ENCODE data around the gene GNL2. TPM values are rescaled to one million over a fixed set of nuclear protein-coding genes. Genes with fewer than 3 reads are reported as not detected.
A peak's percentile ranks its signal among the peaks of the same experiment; 100 is the strongest.
"Not testable (repeated sequence)": the region's sequence is repeated elsewhere in the genome, so short reads cannot be mapped to it uniquely, and the experiment has no call there.

The GNL2 gene
- total and polyA plus RNA-seq, 2 donors (not counting 1 experiment from before 2014, with no cell fraction given), result 15.7 to 44.0 TPM

DNA sequence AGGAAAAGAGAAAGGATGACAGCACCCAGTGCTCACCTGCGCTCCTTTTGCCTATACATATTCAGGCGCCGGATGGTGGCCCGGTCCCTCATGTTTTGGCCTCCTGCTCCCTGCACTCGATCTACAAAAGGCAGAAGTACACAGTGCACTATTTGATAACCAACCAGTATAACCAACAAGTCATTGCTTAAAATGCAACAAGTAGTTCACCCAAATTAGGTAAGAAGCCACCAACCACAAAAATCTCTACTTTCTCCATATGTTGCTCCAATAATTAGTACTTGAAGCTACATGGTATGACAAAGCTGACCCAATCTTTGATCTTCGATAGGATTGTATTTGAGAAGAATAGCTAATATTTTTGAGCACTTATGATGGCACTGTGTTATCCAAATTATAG, 2.0 kb downstream of the GNL2 start:
- peaks cover 39% of the 10 kb centered on the region for H3K79me2 ChIP-seq (ENCODE audit: control insufficient read depth, insufficient read depth, low read length)
- POLR2A ChIA-PET, result no interaction called here
- H3K27ac Mint-ChIP-seq, result no peak overlapping the region
- ATAC-seq (ENCODE audit: low read depth) (no peak), DNase-seq (no peak)
- no peaks in the 10 kb centered on the region for H3K9me3 Mint-ChIP-seq (ENCODE audit: insufficient read depth)
- peaks cover 26% of the 10 kb centered on the region for H3K4me1 Mint-ChIP-seq
- H3K27me3 Mint-ChIP-seq, result no peaks in the 10 kb centered on the region
- no peak overlapping the region for H2AFZ ChIP-seq (ENCODE audit: insufficient read depth, low read depth, low read length, poor library complexity, severe bottlenecking)
- H3K27ac ChIP-seq (ENCODE audit: low read length in 2 of 2), result no peak overlapping the region
- no peak overlapping the region for H3K4me3 ChIP-seq (ENCODE audit: control extremely low read depth in 1 of 5, extremely low read depth in 1 of 5, insufficient read depth in 1 of 5, low read depth in 2 of 5, low read length in 4 of 5)
- intact Hi-C loops (cut with micrococcal nuclease), result no loop called here
- H3K4me2 ChIP-seq (replicated peaks; ENCODE audit: low read depth, low read length, poor library complexity, severe bottlenecking), result no peak overlapping the region
- TF ChIP-seq, protein P1, sequence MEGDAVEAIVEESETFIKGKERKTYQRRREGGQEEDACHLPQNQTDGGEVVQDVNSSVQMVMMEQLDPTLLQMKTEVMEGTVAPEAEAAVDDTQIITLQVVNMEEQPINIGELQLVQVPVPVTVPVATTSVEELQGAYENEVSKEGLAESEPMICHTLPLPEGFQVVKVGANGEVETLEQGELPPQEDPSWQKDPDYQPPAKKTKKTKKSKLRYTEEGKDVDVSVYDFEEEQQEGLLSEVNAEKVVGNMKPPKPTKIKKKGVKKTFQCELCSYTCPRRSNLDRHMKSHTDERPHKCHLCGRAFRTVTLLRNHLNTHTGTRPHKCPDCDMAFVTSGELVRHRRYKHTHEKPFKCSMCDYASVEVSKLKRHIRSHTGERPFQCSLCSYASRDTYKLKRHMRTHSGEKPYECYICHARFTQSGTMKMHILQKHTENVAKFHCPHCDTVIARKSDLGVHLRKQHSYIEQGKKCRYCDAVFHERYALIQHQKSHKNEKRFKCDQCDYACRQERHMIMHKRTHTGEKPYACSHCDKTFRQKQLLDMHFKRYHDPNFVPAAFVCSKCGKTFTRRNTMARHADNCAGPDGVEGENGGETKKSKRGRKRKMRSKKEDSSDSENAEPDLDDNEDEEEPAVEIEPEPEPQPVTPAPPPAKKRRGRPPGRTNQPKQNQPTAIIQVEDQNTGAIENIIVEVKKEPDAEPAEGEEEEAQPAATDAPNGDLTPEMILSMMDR (IDR thresholded peaks at IDR 0.05), result no peak
- TF ChIP-seq EZH2 (IDR thresholded peaks at IDR 0.05; ENCODE audit: borderline replicate concordance, insufficient read depth, low read depth, low read length, poor library complexity, severe bottlenecking), result no peak
- peak overlapping the region; percentile 29 for H3K4me3 Mint-ChIP-seq
- H4K20me1 ChIP-seq (ENCODE audit: control insufficient read depth, insufficient read depth, low read length, poor library complexity, severe bottlenecking), result peaks cover 31% of the 10 kb centered on the region
- CTCF ChIA-PET, result interaction anchor here (1.4 kb wide), 1 partner anchor 9 kb away, joined by 4 read pairs; no protein-coding TSS in a partner anchor
- peaks cover 16 to 20% of the 10 kb centered on the region in 2 donors for H3K4me1 ChIP-seq (ENCODE audit: control insufficient read depth in 2 of 2, insufficient read depth in 2 of 2, low read length in 2 of 2)
- H3K9me3 ChIP-seq (ENCODE audit: control extremely low read depth in 1 of 3, control insufficient read depth in 2 of 3, insufficient read depth in 1 of 3, low read length in 2 of 3), result no peaks in the 10 kb centered on the region
- H3K27me3 ChIP-seq (replicated peaks in 1 of 4; ENCODE audit: control extremely low read depth in 1 of 4, control insufficient read depth in 3 of 4, insufficient read depth in 4 of 4, low read length in 3 of 4), result no peaks in the 10 kb centered on the region
- H3K9ac ChIP-seq (ENCODE audit: low read length), result no peak overlapping the region
- WGBS (ENCODE audit: insufficient coverage), result 100% methylated on average over 5 of the region's 6 CpGs
- H3K36me3 ChIP-seq (replicated peaks in 1 of 2; ENCODE audit: control extremely low read depth in 1 of 2, control insufficient read depth in 1 of 2, extremely low read depth in 1 of 2, insufficient read depth in 2 of 2, low read length in 1 of 2), result peaks cover 0 to 35% of the 10 kb centered on the region in 2 experiments

DNA sequence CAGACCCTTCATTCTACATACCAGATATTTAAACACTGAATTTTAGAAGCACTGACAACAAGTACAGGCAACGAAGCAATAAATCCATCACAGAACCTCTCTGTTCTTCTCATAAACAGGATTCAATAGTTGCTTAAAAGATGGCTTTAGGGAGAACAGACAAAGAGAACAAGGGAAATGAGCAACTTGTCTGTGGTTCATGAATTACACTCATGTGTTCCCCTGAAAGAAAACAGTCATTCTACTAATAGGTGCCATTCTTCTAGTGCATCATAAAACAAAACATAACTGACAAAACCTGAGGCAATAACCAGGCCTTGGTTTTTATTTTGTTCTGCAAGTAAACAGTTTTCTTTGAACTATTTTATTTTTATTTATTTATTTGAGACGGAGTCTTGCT, 6.8 kb downstream of the GNL2 start:
- DNase-seq (no peak), ATAC-seq (ENCODE audit: low read depth) (no peak)
- Histone ChIP-seq H3K4me3 (ENCODE audit: control extremely low read depth in 1 of 5, extremely low read depth in 1 of 5, insufficient read depth in 1 of 5, low read depth in 2 of 5, low read length in 4 of 5) (no peak overlapping the region), H3K79me2 (ENCODE audit: control insufficient read depth, insufficient read depth, low read length) (peaks cover 25% of the 10 kb centered on the region), H3K27me3 (replicated peaks in 1 of 4; ENCODE audit: control extremely low read depth in 1 of 4, control insufficient read depth in 3 of 4, insufficient read depth in 4 of 4, low read length in 3 of 4) (no peaks in the 10 kb centered on the region), H3K9me3 (ENCODE audit: control extremely low read depth in 1 of 3, control insufficient read depth in 2 of 3, insufficient read depth in 1 of 3, low read length in 2 of 3) (no peaks in the 10 kb centered on the region), H3K4me2 (replicated peaks; ENCODE audit: low read depth, low read length, poor library complexity, severe bottlenecking) (no peak overlapping the region), H3K9ac (ENCODE audit: low read length) (no peak overlapping the region), H3K36me3 (replicated peaks in 1 of 2; ENCODE audit: control extremely low read depth in 1 of 2, control insufficient read depth in 1 of 2, extremely low read depth in 1 of 2, insufficient read depth in 2 of 2, low read length in 1 of 2) (peaks cover 6 to 74% of the 10 kb centered on the region in 2 experiments), H3K4me1 (ENCODE audit: control insufficient read depth in 2 of 2, insufficient read depth in 2 of 2, low read length in 2 of 2) (peaks cover 0 to under 1% of the 10 kb centered on the region in 2 donors), H4K20me1 (ENCODE audit: control insufficient read depth, insufficient read depth, low read length, poor library complexity, severe bottlenecking) (peaks cover 24% of the 10 kb centered on the region), H2AFZ (ENCODE audit: insufficient read depth, low read depth, low read length, poor library complexity, severe bottlenecking) (no peak overlapping the region), H3K27ac (ENCODE audit: low read length in 2 of 2) (no peak overlapping the region)
- ChIA-PET POLR2A (no interaction called here), CTCF (interaction anchor here (1.1 kb wide), 1 partner anchor 105 kb away, joined by 5 read pairs; no protein-coding TSS in a partner anchor)
- Mint-ChIP-seq H3K4me1 (peaks cover 4% of the 10 kb centered on the region), H3K4me3 (no peak overlapping the region), H3K27me3 (no peaks in the 10 kb centered on the region), H3K9me3 (ENCODE audit: insufficient read depth) (no peaks in the 10 kb centered on the region), H3K27ac (no peak overlapping the region)
- no peak for TF ChIP-seq EZH2 (IDR thresholded peaks at IDR 0.05; ENCODE audit: borderline replicate concordance, insufficient read depth, low read depth, low read length, poor library complexity, severe bottlenecking)
- intact Hi-C loops (cut with micrococcal nuclease), result no loop called here
- WGBS (ENCODE audit: insufficient coverage), result no CpG with 5 or more reads among the region's 2 CpGs

DNA sequence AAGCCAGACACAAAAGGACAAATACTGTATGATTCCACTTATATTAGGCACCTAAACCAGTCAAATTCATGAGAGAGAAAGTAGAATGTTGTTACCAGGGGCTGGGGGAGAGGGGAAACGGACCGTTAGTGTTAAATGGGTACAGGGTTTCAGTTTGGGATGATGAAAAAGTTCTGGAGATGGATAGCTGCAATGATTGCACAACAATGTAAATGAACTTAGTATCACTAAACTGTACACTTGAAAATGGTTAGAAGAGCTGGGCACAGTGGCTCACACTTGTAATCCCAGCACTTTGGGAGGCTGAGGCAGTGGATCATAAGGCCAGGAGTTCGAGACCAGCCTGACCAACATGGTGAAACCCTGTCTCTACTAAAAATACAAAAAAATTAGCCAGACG, 11.2 kb downstream of the GNL2 start:
- H3K4me2 ChIP-seq (replicated peaks; ENCODE audit: low read depth, low read length, poor library complexity, severe bottlenecking); H3K27ac Mint-ChIP-seq; intact Hi-C loops (cut with micrococcal nuclease); H3K4me3 Mint-ChIP-seq; ATAC-seq (ENCODE audit: low read depth); H3K27me3 ChIP-seq (replicated peaks in 1 of 4; ENCODE audit: control extremely low read depth in 1 of 4, control insufficient read depth in 3 of 4, insufficient read depth in 4 of 4, low read length in 3 of 4); H3K27me3 Mint-ChIP-seq; H3K27ac ChIP-seq (ENCODE audit: low read length in 2 of 2); H3K9me3 ChIP-seq (ENCODE audit: control extremely low read depth in 1 of 3, control insufficient read depth in 2 of 3, insufficient read depth in 1 of 3, low read length in 2 of 3); DNase-seq; H3K9ac ChIP-seq (ENCODE audit: low read length); H3K4me1 Mint-ChIP-seq; H3K4me1 ChIP-seq (ENCODE audit: control insufficient read depth in 2 of 2, insufficient read depth in 2 of 2, low read length in 2 of 2); H3K4me3 ChIP-seq (ENCODE audit: control extremely low read depth in 1 of 5, extremely low read depth in 1 of 5, insufficient read depth in 1 of 5, low read depth in 2 of 5, low read length in 4 of 5); H3K79me2 ChIP-seq (ENCODE audit: control insufficient read depth, insufficient read depth, low read length); H3K9me3 Mint-ChIP-seq (ENCODE audit: insufficient read depth); H2AFZ ChIP-seq (ENCODE audit: insufficient read depth, low read depth, low read length, poor library complexity, severe bottlenecking); H4K20me1 ChIP-seq (ENCODE audit: control insufficient read depth, insufficient read depth, low read length, poor library complexity, severe bottlenecking); POLR2A ChIA-PET: not testable (repeated sequence)
- H3K36me3 ChIP-seq (replicated peaks in 1 of 2; ENCODE audit: control extremely low read depth in 1 of 2, control insufficient read depth in 1 of 2, extremely low read depth in 1 of 2, insufficient read depth in 2 of 2, low read length in 1 of 2), result peaks cover 8 to 85% of the 10 kb centered on the region in 2 experiments
- CTCF ChIA-PET, result interaction anchor here (1.3 kb wide), 1 partner anchor 18 kb away, joined by 3 read pairs; no protein-coding TSS in a partner anchor
- 100% methylated on average over 4 of the region's 4 CpGs for WGBS (ENCODE audit: insufficient coverage)
